SK-N-SH (cell line): ENCODE measurements around the gene IFI27L1. TPM values are rescaled to one million over a fixed set of nuclear protein-coding genes. Genes with fewer than 3 reads are reported as not detected.

Source experiments
- CTCF ChIA-PET: fragments of 300-600, 350-600 bp; formaldehyde crosslinking; extraction: SDS; loops from one replicate; lab custom pipeline; 2021; lab: Yijun Ruan, JAX
- POLR2A ChIA-PET: fragments of 350-600 bp; sonication (Branson Sonifier 250); formaldehyde crosslinking; extraction: SDS; loops from one replicate; lab custom pipeline; 2020; ENCODE audit warnings: antibody characterized with exemption, inconsistent platforms; lab: Yijun Ruan, JAX
- DNase-seq: peaks from one replicate; pipeline ENCODE4 v3.0.0; 2012
- H2AFZ ChIP-seq: fragments of 200-600 bp; sonication (generic); 2 replicates; pipeline ENCODE4 v1.8.1; 2016; ENCODE audit warnings: antibody characterized with exemption, mild to moderate bottlenecking, low read depth
- H3F3A ChIP-seq: fragments of 200-600 bp; sonication (generic); replicated peaks from 2 replicates; pipeline ENCODE3; 2016; ENCODE audit warnings: antibody characterized with exemption, mild to moderate bottlenecking; ENCODE audit not compliant: insufficient read depth
- H3K27ac ChIP-seq, 2 experiments: fragments of 200-500 bp in 1 of 2; fragments of 200-600 bp in 1 of 2; sonication (Bioruptor generic) in 1 of 2; sonication (generic), shearing (Covaris generic) in 1 of 2; 2 replicates each; pipeline versions ENCODE4 v1.5.1 to v1.6.1; 2014 to 2016; ENCODE audit warnings: low read depth in 2 of 2, inconsistent platforms in 1 of 2, low read length in 1 of 2, mild to moderate bottlenecking in 1 of 2, mixed read lengths in 1 of 2
- H3K27me3 ChIP-seq: fragments of 200-600 bp; sonication (generic), shearing (Covaris generic); 2 replicates; pipeline ENCODE4 v1.6.1; 2016; ENCODE audit warnings: mixed run types; ENCODE audit not compliant: insufficient read depth
- H3K36me3 ChIP-seq, 2 experiments: fragments of 200-500 bp in 1 of 2; fragments of 200-600 bp in 1 of 2; sonication (Bioruptor generic) in 1 of 2; sonication (generic) in 1 of 2; replicated peaks in 1 of 2; 2 replicates each; pipeline versions ENCODE3 to v1.5.1; 2014 to 2016; ENCODE audit warnings: low read length in 1 of 2, mild to moderate bottlenecking in 1 of 2; ENCODE audit not compliant: insufficient read depth in 2 of 2, control insufficient read depth in 1 of 2
- H3K4me1 ChIP-seq, 2 experiments: fragments of 200-500 bp in 1 of 2; fragments of 200-600 bp in 1 of 2; sonication (Bioruptor generic) in 1 of 2; sonication (generic), shearing (Covaris generic) in 1 of 2; 2 replicates each; pipeline versions ENCODE4 v1.5.1 to v1.6.1; 2014 to 2016; ENCODE audit warnings: low read depth in 1 of 2, low read length in 1 of 2, mixed run types in 1 of 2; ENCODE audit not compliant: insufficient read depth in 2 of 2, control insufficient read depth in 1 of 2
- H3K4me2 ChIP-seq: fragments of 200-600 bp; sonication (generic), shearing (Covaris generic); 2 replicates; pipeline ENCODE4 v1.6.1; 2017; ENCODE audit warnings: mixed run types
- H3K4me3 ChIP-seq, 2 experiments: fragments of 200-500 bp in 1 of 2; fragments of 200-600 bp in 1 of 2; sonication (Bioruptor generic) in 1 of 2; sonication (generic), shearing (Covaris generic) in 1 of 2; 2 replicates each; pipeline versions ENCODE4 v1.5.1 to v1.8.1; 2014 to 2016; ENCODE audit warnings: low read depth in 2 of 2, inconsistent platforms in 1 of 2, low read length in 1 of 2, mild to moderate bottlenecking in 1 of 2, mixed read lengths in 1 of 2, moderate library complexity in 1 of 2
- H3K79me2 ChIP-seq: fragments of 200-600 bp; sonication (generic); 2 replicates; pipeline ENCODE4 v1.8.1; 2017; ENCODE audit warnings: mild to moderate bottlenecking; ENCODE audit not compliant: insufficient read depth
- H3K9ac ChIP-seq: fragments of 200-600 bp; sonication (generic); 2 replicates; pipeline ENCODE4 v1.6.1; 2017; ENCODE audit warnings: mixed run types
- H3K9me2 ChIP-seq: fragments of 200-600 bp; sonication (generic); 2 replicates; pipeline ENCODE4 v1.6.1; 2017; ENCODE audit warnings: mixed run types
- H3K9me3 ChIP-seq: fragments of 200-600 bp; sonication (generic); 2 replicates; pipeline ENCODE4 v1.6.1; 2017; ENCODE audit warnings: mixed run types, mild to moderate bottlenecking, moderate library complexity
- H4K20me1 ChIP-seq: fragments of 200-600 bp; sonication (generic); 2 replicates; pipeline ENCODE4 v1.6.1; 2017; ENCODE audit warnings: mild to moderate bottlenecking, mixed run types; ENCODE audit not compliant: insufficient read depth
- CHD2 ChIP-seq: fragments of 150-350 bp; IDR thresholded peaks from 2 replicates; pipeline ENCODE4 v1.6.1; 2018; ENCODE audit warnings: low read length; ENCODE audit not compliant: partially characterized antibody
- ELF1 ChIP-seq: IDR thresholded peaks from 2 replicates; pipeline ENCODE4 v1.4.0; 2012
- FOSL2 ChIP-seq: IDR thresholded peaks from 2 replicates; pipeline ENCODE4 v1.4.0; 2012; ENCODE audit warnings: low read depth, mild to moderate bottlenecking, moderate library complexity, borderline replicate concordance
- FOXJ3 ChIP-seq: sonication (generic); formaldehyde crosslinking; IDR thresholded peaks from 2 replicates; pipeline ENCODE4 v1.5.1; 2020; ENCODE audit warnings: mild to moderate bottlenecking, missing genetic modification reagents
- FOXM1 ChIP-seq: IDR thresholded peaks from 2 replicates; pipeline ENCODE4 v1.4.0; 2012; ENCODE audit warnings: low read depth, mild to moderate bottlenecking
- IRF3 ChIP-seq: fragments of 150-350 bp; IDR thresholded peaks from 2 replicates; pipeline ENCODE4 v1.6.1; 2016; ENCODE audit warnings: mild to moderate bottlenecking, low read depth, low read length
- MEF2A ChIP-seq: IDR thresholded peaks from 2 replicates; pipeline ENCODE4 v1.4.0; 2012; ENCODE audit warnings: low read depth, borderline replicate concordance
- NFIC ChIP-seq: IDR thresholded peaks from 2 replicates; pipeline ENCODE4 v1.4.0; 2012; ENCODE audit warnings: borderline replicate concordance
- POLR2AphosphoS5 ChIP-seq: IDR thresholded peaks from 2 replicates; pipeline ENCODE4 v1.6.1; 2012; ENCODE audit warnings: low read depth, low read length
- RAD21 ChIP-seq: IDR thresholded peaks from 2 replicates; pipeline ENCODE4 v1.6.1; 2012; ENCODE audit warnings: mild to moderate bottlenecking, low read length
- RCOR1 ChIP-seq: fragments of 150-350 bp; IDR thresholded peaks from 2 replicates; pipeline ENCODE4 v1.6.1; 2017; ENCODE audit warnings: antibody characterized with exemption, low read length
- REST ChIP-seq: IDR thresholded peaks from 2 replicates; pipeline ENCODE4 v1.6.1; 2012; ENCODE audit warnings: mild to moderate bottlenecking, low read depth, low read length, moderate library complexity
- RFX5 ChIP-seq: IDR thresholded peaks from 2 replicates; pipeline ENCODE4 v1.6.1; 2012; ENCODE audit warnings: mild to moderate bottlenecking, improper control_type of control experiment, low read length
- SMC3 ChIP-seq: IDR thresholded peaks from 2 replicates; pipeline ENCODE4 v1.6.1; 2012; ENCODE audit warnings: low read depth, low read length, improper control_type of control experiment
- TAF1 ChIP-seq: IDR thresholded peaks from 2 replicates; pipeline ENCODE4 v1.6.1; 2012; ENCODE audit warnings: low read depth, mild to moderate bottlenecking, low read length, moderate library complexity, borderline replicate concordance
- YY1 ChIP-seq: IDR thresholded peaks from 2 replicates; pipeline ENCODE4 v1.4.0; 2012; ENCODE audit warnings: low read depth, mild to moderate bottlenecking
- ZBTB33 ChIP-seq: IDR thresholded peaks from 2 replicates; pipeline ENCODE4 v1.4.0; 2012; ENCODE audit warnings: low read depth, borderline replicate concordance
- WGBS: methylation state at CpG from one replicate; pipeline ENCODE4 v1.1.6; 2017; ENCODE audit warnings: low lambda C conversion rate; 5-methylcytosine and 5-hydroxymethylcytosine counted together
- polyA plus RNA-seq, 3 experiments: library from polyadenylated mRNA; depleted of rRNA; stranded (reverse); fragments of >200 nt; gene quantifications; 2 replicates each; pipeline ENCODE4 v1.2.3, GENCODE V29; 2012
- TF ChIP-seq, protein P1 (sequence below): IDR thresholded peaks from 2 replicates; pipeline ENCODE4 v1.4.0; 2012; ENCODE audit warnings: low read depth

Gene IFI27L1
- polyA plus RNA-seq, 1 of the 3 experiments (the other 2 are of a cell fraction): 35.3 TPM

DNA sequence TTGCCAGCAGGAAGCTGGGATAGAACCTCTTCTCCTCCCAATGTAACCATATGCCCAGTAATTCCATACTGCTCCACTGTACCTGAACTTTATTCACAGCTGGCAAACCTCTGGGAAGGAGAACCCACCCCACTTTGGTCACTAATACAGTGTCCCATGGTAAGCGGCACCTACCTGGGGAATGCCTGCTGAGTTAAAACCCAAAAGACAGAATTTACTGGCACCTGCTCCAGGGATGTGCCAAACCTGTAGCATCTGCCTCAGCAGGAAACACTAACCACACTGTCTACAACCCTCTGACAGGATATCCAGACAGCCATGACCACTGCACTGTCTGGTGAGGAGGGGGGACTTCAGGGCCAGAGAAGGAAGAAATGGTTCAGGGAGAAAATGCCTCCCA, 26.7 kb upstream of the IFI27L1 start:
- Histone ChIP-seq H3F3A (no peaks in the 10 kb centered on the region), H2AFZ (no peak overlapping the region), H3K36me3 (peaks cover 54 to 90% of the 10 kb centered on the region in 2 experiments), H3K79me2 (peaks cover 13% of the 10 kb centered on the region; the same call in 1 of the 2 replicates), H3K4me1 (peaks cover 0 to 6% of the 10 kb centered on the region in 2 experiments; a peak in 1 of 4 replicates), H3K4me3 (no peak overlapping the region), H3K9ac (no peak overlapping the region), H3K9me2 (no peaks in the 10 kb centered on the region), H4K20me1 (0 out of 2 replicates have a peak, but pooled peaks cover 8% of the 10 kb centered on the region), H3K27me3 (no peaks in the 10 kb centered on the region), H3K9me3 (no peaks in the 10 kb centered on the region), H3K4me2 (no peak overlapping the region), H3K27ac (no peak overlapping the region)
- 100% methylated on average over 1 of the region's 1 CpG for WGBS
- TF ChIP-seq TAF1: no peak
- ChIA-PET POLR2A (no interaction called here), CTCF (interaction anchor here (0.5 to 8.3 kb wide), 6 partner anchors 10 to 152 kb away, joined by 3 to 100 read pairs (median 3); no protein-coding TSS in a partner anchor)
- no peak for DNase-seq

DNA sequence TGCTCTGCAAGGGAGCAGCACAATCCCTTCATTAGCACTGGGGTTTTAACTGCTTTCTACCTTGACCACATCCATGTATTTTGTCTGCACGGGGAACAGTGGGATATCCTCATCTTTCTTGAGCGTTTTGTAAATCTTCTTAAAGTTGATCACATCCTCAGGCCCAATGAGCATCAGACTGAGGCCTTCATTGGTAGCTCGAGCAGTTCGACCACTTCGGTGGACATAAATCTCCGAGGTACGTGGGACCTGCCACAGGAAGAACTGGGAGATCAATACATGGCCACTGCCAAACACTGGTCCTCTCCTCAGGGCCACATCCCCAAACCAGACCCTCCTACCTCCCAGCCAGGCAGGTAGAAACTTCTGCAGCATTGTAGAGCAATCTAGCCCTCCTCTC, 26.2 kb upstream of the IFI27L1 start:
- peaks cover 54 to 93% of the 10 kb centered on the region in 2 experiments for H3K36me3 ChIP-seq
- no peaks in the 10 kb centered on the region for H3K9me3 ChIP-seq
- H2AFZ ChIP-seq: no peak overlapping the region
- DNase-seq: no peak
- CTCF ChIA-PET: interaction anchor here (0.5 to 8.3 kb wide), 4 partner anchors 19 to 152 kb away, joined by 3 to 100 read pairs (median 6); no protein-coding TSS in a partner anchor
- H3K79me2 ChIP-seq: peaks cover 13% of the 10 kb centered on the region; the same call in 1 of the 2 replicates
- H3K9ac ChIP-seq: no peak overlapping the region
- TF ChIP-seq NFIC (no peak), YY1 (no peak), RCOR1 (no peak), ELF1 (no peak), TAF1 (no peak), REST (no peak), MEF2A (no peak), RFX5 (no peak), RAD21 (no peak), FOSL2 (no peak), SMC3 (no peak), FOXJ3 (CRISPR knock-in tag) (no peak), POLR2AphosphoS5 (no peak), IRF3 (no peak), ZBTB33 (no peak), CHD2 (no peak), FOXM1 (no peak)
- TF ChIP-seq, protein P1, sequence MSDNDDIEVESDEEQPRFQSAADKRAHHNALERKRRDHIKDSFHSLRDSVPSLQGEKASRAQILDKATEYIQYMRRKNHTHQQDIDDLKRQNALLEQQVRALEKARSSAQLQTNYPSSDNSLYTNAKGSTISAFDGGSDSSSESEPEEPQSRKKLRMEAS: no peak
- no peak overlapping the region for H3K27ac ChIP-seq
- 0 out of 2 replicates have a peak, but pooled peaks cover 8% of the 10 kb centered on the region for H4K20me1 ChIP-seq
- peaks cover 0 to 6% of the 10 kb centered on the region in 2 experiments; a peak in 1 of 4 replicates for H3K4me1 ChIP-seq
- H3F3A ChIP-seq: no peaks in the 10 kb centered on the region
- POLR2A ChIA-PET: no interaction called here
- H3K27me3 ChIP-seq: no peaks in the 10 kb centered on the region
- 90% methylated on average over 7 of the region's 7 CpGs for WGBS
- no peaks in the 10 kb centered on the region for H3K9me2 ChIP-seq
- H3K4me3 ChIP-seq: no peak overlapping the region
- H3K4me2 ChIP-seq: no peak overlapping the region
